Trophoblast cell (in vitro differentiated cells and primary cell): ENCODE data around the gene C5orf58.

ENCODE experiments used
- DNase-seq, 2 donors: peaks; one replicate each; pipeline ENCODE4 v3.0.0-alpha.2; 2016
- H2AFZ ChIP-seq: 2 replicates; pipeline ENCODE4 v1.6.1; 2013; ENCODE audit warnings: low read length, moderate library complexity, mild to moderate bottlenecking; ENCODE audit not compliant: insufficient read depth, poor library complexity
- H2AK5ac ChIP-seq: 2 replicates; pipeline ENCODE4 v1.6.1; 2013; ENCODE audit warnings: mild to moderate bottlenecking, low read length
- H2BK120ac ChIP-seq: 2 replicates; pipeline ENCODE4 v1.6.1; 2013; ENCODE audit warnings: low read length, mild to moderate bottlenecking, moderate library complexity; ENCODE audit not compliant: insufficient read depth, poor library complexity
- H2BK12ac ChIP-seq: 2 replicates; pipeline ENCODE4 v1.6.1; 2013; ENCODE audit warnings: mild to moderate bottlenecking, low read length, moderate library complexity
- H2BK5ac ChIP-seq: 2 replicates; pipeline ENCODE4 v1.6.1; 2013; ENCODE audit warnings: low read length, low read depth, moderate library complexity, mild to moderate bottlenecking; ENCODE audit not compliant: poor library complexity
- H3K14ac ChIP-seq: 2 replicates; pipeline ENCODE4 v1.6.1; 2013; ENCODE audit warnings: mild to moderate bottlenecking, low read length
- H3K18ac ChIP-seq: 2 replicates; pipeline ENCODE4 v1.6.1; 2013; ENCODE audit warnings: mild to moderate bottlenecking, low read length
- H3K23ac ChIP-seq: 2 replicates; pipeline ENCODE4 v1.6.1; 2013; ENCODE audit warnings: low read length
- H3K27ac ChIP-seq: 2 replicates; pipeline ENCODE4 v1.5.1; 2013; ENCODE audit warnings: low read depth, mild to moderate bottlenecking, inconsistent platforms, low read length, moderate library complexity
- H3K27me3 ChIP-seq: 2 replicates; pipeline ENCODE4 v1.6.1; 2013; ENCODE audit warnings: inconsistent platforms, mild to moderate bottlenecking, low read length, moderate library complexity; ENCODE audit not compliant: insufficient read depth
- H3K36me3 ChIP-seq, 2 experiments: 1 replicate in 1 of 2; 2 replicates in 1 of 2; pipeline ENCODE4 v1.6.1; 2013; ENCODE audit warnings: low read length in 2 of 2, mild to moderate bottlenecking in 2 of 2, moderate library complexity in 1 of 2; ENCODE audit not compliant: insufficient read depth in 2 of 2, control insufficient read depth in 1 of 2
- H3K4ac ChIP-seq: 2 replicates; pipeline ENCODE4 v1.6.1; 2013; ENCODE audit warnings: low read depth, mild to moderate bottlenecking, low read length, moderate library complexity
- H3K4me1 ChIP-seq, 2 experiments: 1 replicate in 1 of 2; 2 replicates in 1 of 2; pipeline ENCODE4 v1.6.1; 2013; ENCODE audit warnings: low read length in 2 of 2, mild to moderate bottlenecking in 2 of 2, moderate library complexity in 1 of 2; ENCODE audit not compliant: insufficient read depth in 2 of 2, control insufficient read depth in 1 of 2
- H3K4me2 ChIP-seq: 2 replicates; pipeline ENCODE4 v1.6.1; 2013; ENCODE audit warnings: inconsistent platforms, mild to moderate bottlenecking, low read length, moderate library complexity
- H3K4me3 ChIP-seq: 2 replicates; pipeline ENCODE4 v1.5.1; 2013; ENCODE audit warnings: mild to moderate bottlenecking, low read depth, low read length, inconsistent platforms
- H3K79me1 ChIP-seq: one replicate; pipeline ENCODE4 v1.6.1; 2013; ENCODE audit warnings: low read length
- H3K79me2 ChIP-seq: 2 replicates; pipeline ENCODE4 v1.6.1; 2013; ENCODE audit warnings: low read length, mild to moderate bottlenecking; ENCODE audit not compliant: control insufficient read depth, insufficient read depth, poor library complexity
- H3K9ac ChIP-seq: 2 replicates; pipeline ENCODE4 v1.6.1; 2013; ENCODE audit warnings: mild to moderate bottlenecking, low read length
- H3K9me3 ChIP-seq: 2 replicates; pipeline ENCODE4 v1.6.1; 2013; ENCODE audit warnings: low read depth, mild to moderate bottlenecking, control low read depth, inconsistent platforms, low read length; ENCODE audit not compliant: insufficient read depth
- H4K12ac ChIP-seq: 2 replicates; pipeline ENCODE4 v1.6.1; 2013; ENCODE audit warnings: low read depth, mild to moderate bottlenecking, low read length, moderate library complexity
- H4K8ac ChIP-seq: 2 replicates; pipeline ENCODE4 v1.6.1; 2013; ENCODE audit warnings: low read depth, mild to moderate bottlenecking, low read length, moderate library complexity
- H4K91ac ChIP-seq: one replicate; pipeline ENCODE4 v1.6.1; 2013; ENCODE audit warnings: low read depth, mild to moderate bottlenecking, low read length, moderate library complexity
- WGBS: extraction: QIAGEN DNeasy Blood & Tissue Kit; methylation state at CpG from one replicate; pipeline ENCODE4 v1.1.7; 2013; ENCODE audit warnings: missing lambda C conversion rate; ENCODE audit not compliant: insufficient read length, insufficient coverage; ENCODE audit errors: extremely low coverage; 5-methylcytosine and 5-hydroxymethylcytosine counted together

Gene C5orf58

DNA sequence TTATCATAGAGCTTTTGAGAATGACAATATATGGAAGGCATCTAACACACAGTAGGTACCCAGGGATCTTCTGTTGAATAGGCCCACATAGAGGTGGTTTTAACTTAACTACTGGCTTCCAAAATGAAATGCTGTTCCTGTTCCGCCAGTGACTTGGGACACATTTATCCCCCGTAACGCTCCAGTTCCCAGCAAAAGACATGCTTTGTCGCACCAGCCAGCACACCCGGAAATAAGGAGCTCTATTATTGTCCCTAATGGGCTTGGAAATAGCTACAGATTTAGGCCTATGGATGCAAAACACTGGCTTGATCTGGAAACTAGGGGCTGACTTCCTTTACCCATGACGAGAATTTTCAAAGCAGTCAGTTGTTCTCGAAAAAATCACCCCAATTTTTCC lies 45.9 kb upstream of the C5orf58 start:
- no peak overlapping the region for H2BK5ac ChIP-seq
- DNase-seq: no peak
- no peak overlapping the region for H2BK12ac ChIP-seq
- H2BK120ac ChIP-seq: no peak overlapping the region
- H3K9ac ChIP-seq: no peak overlapping the region
- no peak overlapping the region for H3K27ac ChIP-seq
- H3K9me3 ChIP-seq: peaks cover 3% of the 10 kb centered on the region
- H2AFZ ChIP-seq: no peak overlapping the region
- peaks cover 1 to 6% of the 10 kb centered on the region in 2 experiments for H3K4me1 ChIP-seq
- H3K79me2 ChIP-seq: no peaks in the 10 kb centered on the region
- H3K18ac ChIP-seq: no peak overlapping the region
- no peak overlapping the region for H3K23ac ChIP-seq
- no peak overlapping the region for H4K91ac ChIP-seq
- no peak overlapping the region for H4K12ac ChIP-seq
- whole genome bisulfite sequencing: no CpG with 5 or more reads among the region's 7 CpGs
- H2AK5ac ChIP-seq: no peak overlapping the region
- H3K79me1 ChIP-seq: no peaks in the 10 kb centered on the region
- H3K27me3 ChIP-seq: no peaks in the 10 kb centered on the region
- no peaks in the 10 kb centered on the region for H3K36me3 ChIP-seq
- no peak overlapping the region for H3K4ac ChIP-seq
- no peak overlapping the region for H3K14ac ChIP-seq
- no peak overlapping the region for H3K4me3 ChIP-seq
- no peak overlapping the region for H3K4me2 ChIP-seq
- no peak overlapping the region for H4K8ac ChIP-seq

DNA sequence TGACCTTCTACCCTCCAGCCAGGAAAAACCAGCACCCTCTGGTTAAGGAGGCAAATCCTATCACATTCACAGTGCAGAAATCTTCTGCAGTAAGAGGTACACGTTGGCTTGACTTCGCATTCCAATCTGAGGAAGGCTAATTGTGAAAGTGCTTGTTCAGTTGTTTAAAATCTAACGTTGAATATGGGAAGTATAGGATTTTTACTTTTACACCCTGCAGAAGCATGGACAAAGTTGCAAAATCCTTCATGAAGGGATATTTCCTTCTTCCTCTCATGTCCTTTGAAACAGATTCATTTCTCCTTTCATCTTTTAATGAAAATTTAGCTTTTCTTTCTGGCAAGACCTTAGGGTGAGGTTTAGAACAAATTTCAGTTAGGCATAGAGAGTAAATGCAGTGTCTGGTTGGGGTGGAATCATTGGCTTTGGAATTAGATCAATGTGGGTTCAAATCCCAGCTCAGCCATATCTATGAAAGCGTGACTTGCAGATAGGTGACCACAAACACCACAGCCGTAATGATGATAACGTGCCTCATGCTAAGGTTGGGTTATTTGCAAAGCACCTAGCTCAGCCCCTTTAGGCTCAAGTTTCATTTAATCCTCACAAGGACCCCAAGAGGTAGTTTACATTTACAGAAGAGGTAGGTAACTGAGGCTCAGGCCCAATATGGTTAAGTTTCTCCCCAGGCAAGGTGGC lies 42.2 kb upstream of the C5orf58 start:
- Histone ChIP-seq H3K14ac (no peak overlapping the region), H3K23ac (no peak overlapping the region), H3K4ac (no peak overlapping the region), H3K4me1 (no peaks in the 10 kb centered on the region), H2AK5ac (no peak overlapping the region), H2AFZ (no peak overlapping the region), H4K8ac (no peak overlapping the region), H4K91ac (no peak overlapping the region), H3K9me3 (peaks cover 3% of the 10 kb centered on the region), H3K27ac (no peak overlapping the region), H3K79me1 (no peaks in the 10 kb centered on the region), H3K9ac (no peak overlapping the region), H2BK12ac (no peak overlapping the region), H3K79me2 (no peaks in the 10 kb centered on the region), H3K4me3 (no peak overlapping the region), H2BK120ac (no peak overlapping the region), H3K27me3 (no peaks in the 10 kb centered on the region), H3K18ac (no peak overlapping the region), H3K4me2 (no peak overlapping the region), H3K36me3 (no peaks in the 10 kb centered on the region), H4K12ac (no peak overlapping the region), H2BK5ac (no peak overlapping the region)
- WGBS: no CpG with 5 or more reads among the region's 6 CpGs
- DNase-seq: no peak

DNA sequence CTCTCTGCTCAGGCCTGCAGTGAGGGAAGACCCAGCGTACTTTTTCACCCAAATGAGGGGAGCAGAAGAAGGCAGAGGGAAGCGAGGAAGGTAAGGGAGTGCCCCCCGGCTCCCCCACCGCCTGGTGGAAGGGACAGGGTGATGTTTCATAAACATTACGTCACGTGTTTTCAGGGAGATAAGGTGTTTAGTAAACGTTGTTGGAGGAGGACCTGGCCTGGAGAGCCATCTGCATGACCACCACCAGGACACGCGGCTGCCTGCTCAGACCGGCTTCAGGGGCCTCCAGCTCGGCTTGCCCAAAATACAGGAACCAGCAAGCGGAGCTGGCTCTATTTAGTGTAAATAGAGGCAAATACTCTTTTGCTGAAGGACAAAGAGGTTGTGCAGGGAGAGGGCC lies 40.0 kb upstream of the C5orf58 start:
- no peaks in the 10 kb centered on the region for H3K79me2 ChIP-seq
- WGBS: no CpG with 5 or more reads among the region's 12 CpGs
- H3K4me1 ChIP-seq: no peaks in the 10 kb centered on the region
- DNase-seq: no peak
- H3K79me1 ChIP-seq: no peaks in the 10 kb centered on the region
- H2BK5ac ChIP-seq: no peak overlapping the region
- H2BK12ac ChIP-seq: no peak overlapping the region
- H3K9me3 ChIP-seq: peaks cover 3% of the 10 kb centered on the region
- no peak overlapping the region for H3K27ac ChIP-seq
- no peak overlapping the region for H3K4ac ChIP-seq
- H4K91ac ChIP-seq: no peak overlapping the region
- no peak overlapping the region for H4K8ac ChIP-seq
- H3K14ac ChIP-seq: no peak overlapping the region
- no peak overlapping the region for H4K12ac ChIP-seq
- no peak overlapping the region for H3K23ac ChIP-seq
- no peak overlapping the region for H3K18ac ChIP-seq
- H2AFZ ChIP-seq: no peak overlapping the region
- no peaks in the 10 kb centered on the region for H3K27me3 ChIP-seq
- no peak overlapping the region for H3K4me3 ChIP-seq
- no peak overlapping the region for H2BK120ac ChIP-seq
- H2AK5ac ChIP-seq: no peak overlapping the region
- H3K4me2 ChIP-seq: no peak overlapping the region
- H3K9ac ChIP-seq: no peak overlapping the region
- no peaks in the 10 kb centered on the region for H3K36me3 ChIP-seq

DNA sequence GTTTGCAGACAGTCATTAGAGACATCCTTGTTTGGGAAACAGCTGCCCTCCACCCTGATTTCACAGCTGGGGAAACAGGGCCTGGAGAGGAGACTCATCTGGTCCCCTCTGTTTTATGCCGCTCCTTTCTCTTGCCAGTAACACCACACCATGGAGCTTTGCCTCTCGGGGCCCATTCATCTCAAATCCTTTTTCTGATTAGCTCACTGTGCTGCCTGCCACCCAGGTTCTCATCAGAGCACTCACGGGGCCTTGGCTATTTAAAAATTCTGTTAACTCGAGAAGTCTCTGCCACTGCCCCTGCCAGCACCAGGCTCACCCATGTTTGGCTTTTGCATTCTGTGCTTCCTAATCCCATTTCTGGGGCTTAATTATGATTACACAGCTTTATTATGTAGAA lies 36.8 kb upstream of the C5orf58 start:
- no peak overlapping the region for H3K4ac ChIP-seq
- H3K27me3 ChIP-seq: no peaks in the 10 kb centered on the region
- no peaks in the 10 kb centered on the region for H3K79me2 ChIP-seq
- no peak overlapping the region for H3K4me2 ChIP-seq
- no peak overlapping the region for H2BK5ac ChIP-seq
- no peak overlapping the region for H4K8ac ChIP-seq
- H3K14ac ChIP-seq: no peak overlapping the region
- DNase-seq: no peak
- no peaks in the 10 kb centered on the region for H3K79me1 ChIP-seq
- no peak overlapping the region for H4K12ac ChIP-seq
- no peaks in the 10 kb centered on the region for H3K9me3 ChIP-seq
- no peaks in the 10 kb centered on the region for H3K4me1 ChIP-seq
- no peak overlapping the region for H4K91ac ChIP-seq
- H3K23ac ChIP-seq: no peak overlapping the region
- H3K27ac ChIP-seq: no peak overlapping the region
- WGBS: no CpG with 5 or more reads among the region's 4 CpGs
- no peak overlapping the region for H3K18ac ChIP-seq
- H3K36me3 ChIP-seq: no peaks in the 10 kb centered on the region
- no peak overlapping the region for H3K4me3 ChIP-seq
- H2AK5ac ChIP-seq: no peak overlapping the region
- no peak overlapping the region for H3K9ac ChIP-seq
- H2AFZ ChIP-seq: no peak overlapping the region
- no peak overlapping the region for H2BK120ac ChIP-seq
- no peak overlapping the region for H2BK12ac ChIP-seq
